ENCODE data around the gene NEDD4.
"Not testable (repeated sequence)": the region's sequence is repeated elsewhere in the genome, so short reads cannot be mapped to it uniquely, and the experiment has no call there.

The NEDD4 gene

GRCh38 chr15:55824857-55825613, 168.4 kb downstream of the NEDD4 start:
- DNase-seq: no peak
- no peak for ATAC-seq

GRCh38 chr15:55823699-55824340, 169.6 kb downstream of the NEDD4 start:
- DNase-seq (no peak), ATAC-seq (no peak)

- no peak for ATAC-seq
- DNase-seq: no peak
These were observed 170.2 kb downstream of the NEDD4 start for GRCh38 chr15:55823191-55823670.

- DNase-seq, ATAC-seq: not testable (repeated sequence)
These were observed 171.7 kb downstream of the NEDD4 start for GRCh38 chr15:55821740-55822139.

GRCh38 chr15:55820043-55820442, 173.4 kb downstream of the NEDD4 start:
- DNase-seq (no peak), ATAC-seq (no peak)

- DNase-seq (no peak), ATAC-seq (no peak)
These were observed 173.9 kb downstream of the NEDD4 start for GRCh38 chr15:55819397-55820034.

GRCh38 chr15:55816017-55816416, 177.4 kb downstream of the NEDD4 start:
- DNase-seq: no peak
- ATAC-seq: no peak

GRCh38 chr15:55802600-55803376, 190.6 kb downstream of the NEDD4 start:
- DNase-seq: no peak
- no peak for ATAC-seq

GRCh38 chr15:55800216-55800615, 193.2 kb downstream of the NEDD4 start:
- ATAC-seq (no peak), DNase-seq (no peak)

- ATAC-seq (no peak), DNase-seq (peak; percentile 53)
These were observed 193.9 kb downstream of the NEDD4 start for GRCh38 chr15:55799291-55800212.

GRCh38 chr15:55796321-55796965, 197.0 kb downstream of the NEDD4 start:
- DNase-seq: no peak
- ATAC-seq: no peak

GRCh38 chr15:55795031-55795430, 198.4 kb downstream of the NEDD4 start:
- ATAC-seq: no peak
- DNase-seq: no peak

GRCh38 chr15:55791551-55792400, 201.6 kb downstream of the NEDD4 start:
- ATAC-seq: no peak
- DNase-seq: no peak

GRCh38 chr15:55789066-55789660, 204.2 kb downstream of the NEDD4 start:
- DNase-seq (peak; percentile 74), ATAC-seq (no peak)

GRCh38 chr15:55786341-55786740, 207.1 kb downstream of the NEDD4 start:
- DNase-seq (no peak), ATAC-seq (no peak)

- DNase-seq, ATAC-seq: not testable (repeated sequence)
These were observed 207.8 kb downstream of the NEDD4 start for GRCh38 chr15:55785593-55785992.

- DNase-seq: no peak
These were observed 209.1 kb downstream of the NEDD4 start for GRCh38 chr15:55784286-55784685.

GRCh38 chr15:55782901-55783300, 210.5 kb downstream of the NEDD4 start:
- ATAC-seq: no peak
- DNase-seq: no peak

More at GRCh38 chr15:55784286-55784685, 209.1 kb downstream of the NEDD4 start:
- ATAC-seq: no peak

- no peak for DNase-seq
- no peak for ATAC-seq
These were observed 213.1 kb downstream of the NEDD4 start for GRCh38 chr15:55780292-55780691.

Measured in stimulated activated naive CD8-positive, alpha-beta T cell treated with anti-CD3 and anti-CD28 coated beads, Interleukin-15, Interleukin-2, amounts not matched to agents 100 U/mL and 50 U/mL, for 24 hours (primary cell).